HG02973 (cell line): ENCODE measurements around the gene CNN3.

ENCODE experiments used
- ATAC-seq: cut with Tn5 transposase; IDR thresholded peaks from one replicate; pipeline ENCODE4 v1.9.1; 2021; ENCODE audit warnings: moderate library complexity; ENCODE audit not compliant: unreplicated experiment

The CNN3 gene

GRCh38 chr1:94892604-94893254, 34.2 kb downstream of the CNN3 start:
- ATAC-seq: no peak

GRCh38 chr1:94888201-94888600, 38.7 kb downstream of the CNN3 start:
- no peak for ATAC-seq

- ATAC-seq: no peak
Measured at GRCh38 chr1:94887603-94888171, 39.2 kb downstream of the CNN3 start.

- no peak for ATAC-seq
Measured at GRCh38 chr1:94887106-94887505, 39.8 kb downstream of the CNN3 start.

- ATAC-seq: no peak
Measured at GRCh38 chr1:94886361-94886760, 40.5 kb downstream of the CNN3 start.

- no peak for ATAC-seq
Measured at GRCh38 chr1:94884507-94884906, 42.4 kb downstream of the CNN3 start.

- ATAC-seq: no peak
Measured at GRCh38 chr1:94884106-94884505, 42.8 kb downstream of the CNN3 start.

GRCh38 chr1:94883691-94884090, 43.2 kb downstream of the CNN3 start:
- ATAC-seq: no peak

GRCh38 chr1:94878329-94878728, 48.6 kb downstream of the CNN3 start:
- ATAC-seq: no peak

- ATAC-seq: no peak
Measured at GRCh38 chr1:94876362-94876761, 50.5 kb downstream of the CNN3 start.

- ATAC-seq: no peak
Measured at GRCh38 chr1:94875794-94876193, 51.1 kb downstream of the CNN3 start.

- ATAC-seq: no peak
Measured at GRCh38 chr1:94874423-94874822, 52.5 kb downstream of the CNN3 start.

GRCh38 chr1:94873520-94874351, 53.2 kb downstream of the CNN3 start:
- no peak for ATAC-seq

- no peak for ATAC-seq
Measured at GRCh38 chr1:94872771-94873495, 54.0 kb downstream of the CNN3 start.

- no peak for ATAC-seq
Measured at GRCh38 chr1:94871031-94871430, 55.9 kb downstream of the CNN3 start.

GRCh38 chr1:94866164-94866807, 60.6 kb downstream of the CNN3 start:
- ATAC-seq: no peak

- no peak for ATAC-seq
Measured at GRCh38 chr1:94865360-94865759, 61.5 kb downstream of the CNN3 start.

- no peak for ATAC-seq
Measured at GRCh38 chr1:94864821-94865220, 62.1 kb downstream of the CNN3 start.

GRCh38 chr1:94863919-94864318, 63.0 kb downstream of the CNN3 start:
- ATAC-seq: no peak

GRCh38 chr1:94863297-94863911, 63.5 kb downstream of the CNN3 start:
- ATAC-seq: no peak

GRCh38 chr1:94862718-94863117, 64.2 kb downstream of the CNN3 start:
- no peak for ATAC-seq
